Activated CD8-positive, alpha-beta memory T cell treated with anti-CD3 and anti-CD28 coated beads, Interleukin-2, amount 50 U/mL, for 24 hours (primary cell): Measurements from ENCODE around the gene TNIP2.
A peak's percentile ranks its signal among the peaks of the same experiment; 100 is the strongest.

Experiments
- DNase-seq: peaks from one replicate; pipeline ENCODE4 v3.0.0-alpha.2; 2020; ENCODE audit errors: extremely low read depth

Gene TNIP2, protein sequence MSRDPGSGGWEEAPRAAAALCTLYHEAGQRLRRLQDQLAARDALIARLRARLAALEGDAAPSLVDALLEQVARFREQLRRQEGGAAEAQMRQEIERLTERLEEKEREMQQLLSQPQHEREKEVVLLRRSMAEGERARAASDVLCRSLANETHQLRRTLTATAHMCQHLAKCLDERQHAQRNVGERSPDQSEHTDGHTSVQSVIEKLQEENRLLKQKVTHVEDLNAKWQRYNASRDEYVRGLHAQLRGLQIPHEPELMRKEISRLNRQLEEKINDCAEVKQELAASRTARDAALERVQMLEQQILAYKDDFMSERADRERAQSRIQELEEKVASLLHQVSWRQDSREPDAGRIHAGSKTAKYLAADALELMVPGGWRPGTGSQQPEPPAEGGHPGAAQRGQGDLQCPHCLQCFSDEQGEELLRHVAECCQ

DNA sequence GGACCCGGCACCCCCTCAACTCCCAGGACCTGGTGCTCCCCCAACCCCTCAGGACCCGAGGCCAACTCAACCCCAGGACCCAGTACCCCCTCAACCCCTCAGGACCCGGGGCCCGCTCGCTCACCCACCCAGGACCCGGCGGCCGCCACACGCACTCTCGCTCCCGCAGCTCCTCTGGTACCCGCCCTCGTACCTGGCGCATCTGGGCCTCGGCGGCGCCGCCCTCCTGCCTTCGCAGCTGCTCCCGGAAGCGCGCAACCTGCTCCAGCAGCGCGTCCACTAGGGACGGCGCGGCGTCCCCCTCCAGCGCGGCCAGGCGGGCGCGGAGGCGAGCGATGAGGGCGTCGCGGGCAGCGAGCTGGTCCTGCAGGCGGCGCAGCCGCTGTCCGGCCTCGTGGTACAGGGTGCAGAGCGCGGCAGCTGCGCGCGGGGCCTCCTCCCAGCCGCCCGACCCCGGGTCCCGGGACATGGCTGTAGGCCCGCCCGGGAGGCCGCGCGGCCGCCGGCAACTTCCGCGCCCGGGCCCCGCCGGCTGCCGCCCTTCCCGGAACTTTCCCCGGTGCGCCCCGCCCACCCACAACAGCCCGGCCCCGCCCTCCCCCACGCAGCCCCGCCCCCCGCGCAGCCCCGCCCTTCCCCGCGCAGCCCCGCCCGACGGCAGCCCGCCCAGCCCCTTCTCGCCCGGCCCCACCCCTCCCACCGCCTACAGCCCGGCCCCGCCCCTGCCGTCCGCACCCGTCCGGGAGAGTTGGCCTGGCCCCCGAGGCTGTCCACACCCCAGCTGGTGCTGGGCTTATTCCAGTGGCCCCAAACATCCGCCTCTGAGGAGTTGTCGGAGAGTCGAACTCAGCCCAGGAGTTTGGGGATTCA, at the start of gene TNIP2:
Gene TNIP2 (minus strand): TSS at position 516 of the 870 bp plus-strand sequence. CDS start 47 bp downstream, at position 469.
- peak; percentile 40 for DNase-seq

DNA sequence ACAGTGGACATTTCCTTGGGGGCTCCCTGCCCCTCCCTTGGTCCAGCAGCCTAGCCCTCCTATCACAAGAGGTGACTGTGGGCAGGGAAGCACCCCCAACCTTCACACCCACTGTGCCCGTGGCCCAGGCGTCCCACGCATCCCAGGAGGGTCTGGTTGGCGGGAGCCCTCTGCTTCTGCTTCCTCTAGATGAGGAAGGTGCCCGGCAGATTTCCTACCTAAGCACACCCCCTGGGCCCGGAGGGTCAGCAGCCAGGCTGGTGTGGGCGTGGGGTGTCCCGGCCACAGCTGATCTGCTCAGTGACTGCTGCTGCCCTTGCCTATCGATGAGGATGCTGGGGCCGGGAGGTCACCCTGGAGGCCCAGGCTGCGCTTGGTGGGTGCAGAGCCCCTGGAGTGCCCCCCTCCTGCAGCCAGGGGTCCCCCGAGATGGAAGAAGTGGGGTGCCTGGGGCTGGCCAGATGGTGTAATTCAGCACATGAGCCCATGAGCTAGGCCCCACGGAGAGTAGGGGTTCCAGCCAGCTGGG, 48.9 kb upstream of the TNIP2 start:
- DNase-seq: no peak

DNA sequence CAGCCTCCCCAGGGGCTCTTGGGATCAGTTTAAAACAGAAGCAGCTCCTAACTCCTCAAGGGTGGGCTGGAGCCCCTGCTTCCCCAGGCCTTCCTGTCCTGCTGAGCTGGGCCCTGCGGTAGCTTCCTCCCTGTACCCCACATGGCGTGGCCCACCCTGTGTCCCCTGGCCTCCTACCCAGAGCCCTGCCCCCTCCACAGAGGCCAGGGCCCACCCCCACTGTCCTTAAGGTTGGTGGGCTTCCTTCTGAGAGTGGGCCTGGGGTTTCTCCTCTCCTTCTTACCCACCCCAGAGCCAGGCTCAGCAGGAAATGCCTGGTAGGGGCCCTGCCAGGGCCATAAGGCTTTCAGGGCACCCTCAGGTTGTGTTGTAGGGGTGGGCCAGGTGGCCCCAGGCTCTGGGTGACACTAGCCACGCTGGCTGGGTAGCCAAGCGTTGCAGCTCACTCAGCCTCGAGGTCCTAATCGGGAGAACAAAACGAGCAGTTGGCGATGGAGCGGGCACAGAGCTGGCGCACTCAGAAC, 48.4 kb upstream of the TNIP2 start:
- no peak for DNase-seq

DNA sequence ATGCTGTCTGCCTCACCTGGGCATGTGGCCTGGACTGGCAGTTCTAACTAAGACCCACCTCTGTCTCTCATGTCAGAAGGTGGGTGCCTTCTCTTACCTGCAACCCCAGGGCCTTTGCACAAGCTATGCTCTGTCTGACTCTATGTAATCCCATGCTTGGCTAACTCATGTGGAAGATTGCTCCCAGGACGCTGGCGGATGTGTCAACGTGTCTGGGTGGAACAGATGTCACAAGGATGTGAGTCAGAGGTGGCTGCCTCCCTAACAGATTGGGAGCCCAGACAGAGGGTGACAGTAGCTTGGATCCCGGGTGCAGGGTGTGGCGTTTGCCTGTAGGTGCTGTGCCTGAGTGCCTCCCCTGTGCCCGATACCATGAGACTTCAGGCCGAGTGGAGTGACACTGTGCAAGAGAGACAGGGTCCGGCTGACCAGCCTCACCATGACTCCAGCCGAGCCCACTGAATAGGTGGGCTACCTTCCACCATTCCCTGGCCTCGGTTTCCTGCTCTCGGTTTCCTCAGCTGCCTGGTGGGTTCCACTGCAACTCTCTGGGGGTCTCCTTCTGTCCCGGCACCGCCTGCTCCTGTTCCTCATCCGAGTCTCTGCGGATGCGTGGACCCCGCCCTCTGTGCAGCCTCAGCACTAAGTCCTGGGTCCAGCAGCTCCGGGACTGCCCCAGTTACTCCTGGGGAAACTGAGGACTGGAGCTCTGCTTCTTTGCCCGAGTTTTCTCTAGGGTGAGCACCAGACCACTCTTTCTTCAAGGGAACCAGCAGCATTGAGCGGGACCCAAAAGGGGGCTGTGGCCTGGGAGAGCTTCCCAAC, 47.7 kb upstream of the TNIP2 start:
- DNase-seq: no peak

DNA sequence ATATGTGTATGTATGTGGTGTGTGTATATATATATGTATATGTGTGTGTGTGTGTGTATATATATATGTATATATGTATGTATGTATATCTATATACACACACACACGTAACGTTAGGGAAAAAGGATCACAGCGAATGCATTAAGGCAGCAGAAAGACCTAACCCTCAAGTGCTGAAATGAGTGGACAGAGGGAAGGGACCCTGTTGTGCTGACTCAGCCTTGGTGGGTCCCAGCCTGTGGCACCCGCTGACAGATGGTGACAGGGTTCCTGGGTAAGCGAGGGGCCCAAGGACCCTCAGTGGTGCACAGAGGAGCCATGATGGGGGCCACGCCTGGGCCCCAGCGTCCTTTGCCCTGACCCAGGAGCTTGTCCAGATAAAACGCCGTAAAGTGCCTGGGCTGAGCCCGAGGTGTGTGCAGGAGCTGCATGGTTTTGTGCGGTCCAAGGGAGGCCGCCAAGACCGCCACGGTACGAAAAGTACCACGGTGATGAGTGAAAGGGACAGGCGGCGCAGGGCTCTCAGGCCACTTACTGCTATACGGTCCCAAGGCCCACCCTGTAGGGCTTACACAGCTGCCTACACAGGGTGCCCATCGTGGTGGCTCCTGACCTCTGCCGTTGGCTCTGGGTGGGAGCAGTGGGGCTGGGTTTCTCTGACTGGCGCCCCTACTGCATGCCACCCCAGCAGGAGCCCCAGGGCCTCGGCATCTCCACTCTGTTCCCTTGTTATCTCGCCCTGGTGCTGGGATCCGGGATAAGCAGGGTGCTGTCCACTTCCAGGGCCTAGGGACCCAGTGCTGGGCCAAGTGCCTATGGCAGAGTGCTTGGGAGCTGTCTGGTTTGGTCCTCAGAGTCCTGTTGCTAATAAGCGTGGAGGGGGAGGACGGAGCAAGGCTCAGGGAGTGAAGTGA, 46.7 kb upstream of the TNIP2 start:
- DNase-seq: no peak

DNA sequence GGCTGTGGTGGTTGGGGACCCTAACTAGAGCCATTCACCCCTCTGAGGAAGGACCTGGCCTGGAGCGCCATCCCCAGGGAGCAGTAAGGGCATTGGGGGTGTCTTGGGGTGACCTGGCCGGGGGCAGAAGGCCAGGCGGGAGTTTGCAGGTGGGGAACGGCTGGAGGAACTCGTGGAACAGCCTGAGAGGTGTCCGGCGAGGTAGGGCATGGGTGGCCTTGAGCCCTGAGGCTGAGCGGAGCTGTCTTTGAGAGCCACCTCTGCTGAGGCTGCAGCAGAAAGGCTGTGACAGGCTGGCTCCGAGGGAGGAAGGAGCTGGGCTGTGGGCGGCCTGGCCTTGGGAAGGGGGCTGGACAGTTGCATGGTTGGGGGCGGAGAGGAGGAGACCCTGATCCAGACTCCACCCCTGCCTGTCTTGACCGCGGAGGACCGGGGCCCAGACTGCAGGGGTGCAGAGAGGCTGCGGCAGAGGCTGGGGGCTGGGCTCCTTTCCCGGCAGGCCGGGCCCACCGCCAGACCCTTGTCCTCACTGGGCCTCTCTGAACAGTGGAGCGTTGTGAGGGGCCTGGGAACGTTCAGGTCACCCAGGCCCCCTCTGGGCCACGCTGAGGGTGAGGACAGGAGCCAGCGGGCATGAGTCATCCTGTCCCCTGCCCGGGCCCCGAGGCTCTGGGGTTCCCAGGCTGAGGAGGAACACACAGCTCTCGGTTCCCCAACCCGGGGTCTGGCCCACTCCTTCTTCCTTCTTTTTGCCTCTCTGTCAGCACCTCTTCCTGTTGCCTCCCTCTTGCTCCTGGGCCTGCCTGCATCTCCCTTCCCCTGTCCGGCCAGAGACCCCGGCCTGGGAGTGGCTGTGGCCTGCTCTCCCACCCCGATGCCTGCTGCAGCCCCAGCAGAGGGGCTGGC, 44.8 kb upstream of the TNIP2 start:
- no peak for DNase-seq

DNA sequence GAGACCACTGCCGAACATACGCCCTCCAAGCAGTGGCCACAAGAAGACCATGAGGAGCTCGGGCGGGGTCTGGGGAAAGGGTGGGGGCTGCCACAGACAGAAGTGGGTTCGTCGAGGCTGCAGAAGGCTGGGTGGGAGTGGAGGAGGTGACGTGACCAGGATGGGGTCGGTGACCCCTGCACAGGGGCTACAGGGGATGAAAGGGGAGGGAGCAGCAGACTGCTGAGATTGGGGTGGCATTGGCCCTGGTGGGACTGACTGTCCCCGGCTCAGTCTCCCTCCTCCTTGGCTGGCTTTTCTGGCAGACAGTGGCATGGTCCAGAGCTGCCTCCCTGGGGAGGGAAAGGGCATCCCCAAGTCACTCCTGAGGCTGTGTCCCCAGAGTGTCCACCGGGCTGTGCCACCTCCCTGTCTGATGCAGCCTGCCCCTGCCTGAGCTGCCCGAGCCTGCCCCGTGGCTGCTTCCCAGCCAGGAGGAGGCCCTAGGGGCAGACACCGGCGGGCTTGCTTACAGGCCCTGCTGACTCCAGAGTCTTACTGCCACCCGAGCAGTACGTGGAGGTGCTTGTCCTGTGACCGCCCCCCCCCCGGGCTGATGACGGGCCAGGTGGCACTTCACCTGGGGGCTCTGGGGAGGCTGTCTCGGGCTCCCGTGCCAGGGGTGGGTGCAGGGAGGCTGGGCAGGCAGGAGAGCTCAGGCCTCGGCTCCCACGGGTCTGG, 44.0 kb upstream of the TNIP2 start:
- no peak for DNase-seq

DNA sequence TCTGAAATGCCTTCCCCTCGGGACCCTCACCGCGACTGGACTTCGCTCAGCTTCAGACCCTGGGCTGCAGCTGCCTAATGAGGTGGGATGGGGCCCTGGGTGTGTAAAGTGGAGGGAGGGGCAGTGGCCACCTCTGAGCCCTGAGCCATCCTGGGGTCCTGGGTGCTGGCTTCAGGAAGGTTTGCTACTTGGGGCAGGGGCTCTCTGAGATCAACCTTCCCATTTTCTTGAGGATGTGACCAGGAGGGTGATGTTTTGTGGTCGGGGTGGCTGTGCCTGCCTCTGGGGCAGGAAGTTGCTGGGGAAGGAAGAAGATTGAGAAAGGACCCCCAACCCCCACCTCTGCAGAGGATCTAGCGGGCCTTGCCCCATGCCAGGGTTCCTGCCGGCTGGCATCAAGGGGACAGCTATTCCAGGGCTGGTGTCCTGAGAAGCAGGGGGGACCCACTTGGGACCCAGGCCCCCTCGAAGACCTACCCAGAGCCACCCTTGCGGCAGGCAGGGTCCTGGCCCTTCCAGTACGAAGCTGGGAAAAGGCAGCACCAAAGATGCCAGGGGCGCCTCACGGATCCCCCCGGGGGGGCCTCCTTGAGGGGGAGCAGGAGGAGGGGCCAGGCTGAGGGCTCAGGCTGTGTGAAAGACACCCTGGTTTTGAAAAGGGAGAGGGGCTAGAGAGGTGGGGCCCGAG, 43.2 kb upstream of the TNIP2 start:
- no peak for DNase-seq

DNA sequence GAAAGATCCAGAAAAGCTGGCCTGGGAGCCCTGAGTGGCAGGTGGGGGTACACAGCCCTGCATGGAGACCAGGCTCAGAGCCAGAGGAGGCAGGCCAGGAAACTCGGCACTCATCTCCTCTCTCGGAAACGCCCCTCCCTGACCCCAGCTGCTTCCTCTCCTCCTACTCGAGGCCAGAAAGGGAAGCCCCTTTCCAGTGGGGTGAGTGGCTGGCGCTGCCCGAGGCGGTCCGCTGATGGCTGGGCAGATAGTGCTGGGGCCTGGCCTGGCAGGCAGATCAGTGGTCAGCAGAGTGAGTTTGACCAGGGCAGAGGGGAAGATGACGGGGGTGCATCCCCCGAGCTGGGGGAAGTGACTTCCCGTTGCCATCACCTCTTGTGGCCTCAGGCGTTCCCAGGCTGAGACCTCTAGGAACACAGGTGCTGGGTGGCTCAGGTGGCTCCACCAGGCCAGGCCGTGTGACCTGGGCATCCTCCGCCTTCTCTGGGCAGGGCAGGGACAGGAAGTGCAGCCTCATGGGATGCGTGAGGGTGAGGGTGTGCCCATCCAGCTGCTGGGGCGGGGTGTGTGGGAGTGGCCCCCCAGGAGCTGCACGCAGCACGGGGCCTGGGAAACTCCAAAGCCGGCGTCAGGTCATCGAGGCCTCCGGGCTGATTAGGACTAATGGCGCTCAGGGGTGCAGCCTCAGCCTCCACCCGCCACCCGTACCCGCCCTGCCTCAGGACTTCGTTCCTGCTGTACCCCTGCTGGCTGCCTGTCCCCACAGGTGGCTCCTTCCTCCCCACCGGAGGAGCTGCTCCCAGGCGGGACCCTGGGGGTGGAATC, 42.5 kb upstream of the TNIP2 start:
- DNase-seq: no peak

DNA sequence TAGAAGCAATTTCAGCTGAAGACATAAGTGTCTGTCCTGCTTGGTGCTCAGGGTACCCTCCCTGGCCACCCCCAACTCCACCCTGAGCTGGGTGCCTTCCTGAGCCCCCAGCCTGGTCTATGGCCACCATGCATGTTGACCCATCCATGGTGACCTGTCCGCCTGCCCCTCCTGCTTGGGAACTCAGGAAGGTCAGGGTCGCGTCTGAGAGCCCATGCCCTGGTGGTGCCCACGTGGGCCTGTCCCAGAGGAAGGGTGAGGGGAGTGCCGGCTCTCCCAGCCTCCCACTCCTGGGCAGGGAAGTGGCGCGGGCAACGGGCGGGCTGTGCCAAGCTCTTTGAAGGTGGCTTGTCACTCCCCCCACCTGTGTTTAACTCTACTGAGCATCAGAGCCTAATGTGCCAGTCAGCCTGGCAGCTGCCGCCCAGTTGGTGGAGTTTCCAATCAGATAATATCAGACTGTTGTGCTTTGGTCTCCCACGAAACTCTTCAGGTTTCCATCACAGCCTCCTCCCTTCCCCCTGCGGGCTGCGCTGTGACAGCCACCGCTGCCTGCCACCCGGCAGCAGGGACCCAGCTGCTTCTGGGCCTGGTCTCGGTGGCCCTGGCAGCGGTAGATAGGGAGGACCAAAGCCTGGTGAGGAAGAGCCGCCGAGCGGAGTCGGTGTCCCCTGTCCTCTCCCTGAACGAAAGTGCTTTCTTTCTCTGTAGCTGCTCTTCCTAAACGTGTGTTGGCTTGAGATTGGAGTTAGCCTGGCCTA, 41.6 kb upstream of the TNIP2 start:
- no peak for DNase-seq

DNA sequence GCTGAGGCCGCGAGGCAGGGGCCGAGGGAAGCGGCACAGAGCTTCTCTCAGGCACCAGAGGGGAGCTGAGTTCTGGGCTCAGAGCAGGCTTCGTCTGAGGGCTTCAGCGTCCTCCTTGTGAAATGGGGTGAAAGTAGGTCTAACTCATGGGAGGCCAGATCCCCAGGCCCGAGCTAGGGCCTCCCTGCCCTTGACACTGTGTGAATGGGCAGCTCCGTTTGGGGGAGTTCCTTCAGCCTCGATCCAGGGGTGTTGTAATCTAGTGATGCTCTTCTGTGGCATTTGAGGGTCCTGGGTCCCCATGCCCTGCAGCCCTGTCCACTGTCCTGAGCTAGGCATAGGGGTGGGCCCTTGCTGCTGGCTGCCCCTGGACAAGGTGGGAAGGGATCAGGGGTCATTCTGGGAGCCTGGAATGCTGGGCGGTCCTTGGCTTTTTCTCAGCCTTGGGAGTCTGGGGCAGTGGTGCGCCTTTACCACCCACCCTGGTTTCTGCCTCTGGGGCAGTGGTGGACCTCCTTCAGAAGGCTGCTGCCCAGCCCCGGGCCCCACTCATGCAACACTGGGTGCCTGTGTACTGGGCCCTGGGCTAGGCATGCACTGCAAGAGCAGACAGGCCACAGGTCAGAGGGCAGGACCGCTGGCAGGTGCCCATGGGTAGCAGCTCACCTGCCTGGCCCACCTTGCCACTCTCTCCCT, 40.9 kb upstream of the TNIP2 start:
- DNase-seq: no peak

DNA sequence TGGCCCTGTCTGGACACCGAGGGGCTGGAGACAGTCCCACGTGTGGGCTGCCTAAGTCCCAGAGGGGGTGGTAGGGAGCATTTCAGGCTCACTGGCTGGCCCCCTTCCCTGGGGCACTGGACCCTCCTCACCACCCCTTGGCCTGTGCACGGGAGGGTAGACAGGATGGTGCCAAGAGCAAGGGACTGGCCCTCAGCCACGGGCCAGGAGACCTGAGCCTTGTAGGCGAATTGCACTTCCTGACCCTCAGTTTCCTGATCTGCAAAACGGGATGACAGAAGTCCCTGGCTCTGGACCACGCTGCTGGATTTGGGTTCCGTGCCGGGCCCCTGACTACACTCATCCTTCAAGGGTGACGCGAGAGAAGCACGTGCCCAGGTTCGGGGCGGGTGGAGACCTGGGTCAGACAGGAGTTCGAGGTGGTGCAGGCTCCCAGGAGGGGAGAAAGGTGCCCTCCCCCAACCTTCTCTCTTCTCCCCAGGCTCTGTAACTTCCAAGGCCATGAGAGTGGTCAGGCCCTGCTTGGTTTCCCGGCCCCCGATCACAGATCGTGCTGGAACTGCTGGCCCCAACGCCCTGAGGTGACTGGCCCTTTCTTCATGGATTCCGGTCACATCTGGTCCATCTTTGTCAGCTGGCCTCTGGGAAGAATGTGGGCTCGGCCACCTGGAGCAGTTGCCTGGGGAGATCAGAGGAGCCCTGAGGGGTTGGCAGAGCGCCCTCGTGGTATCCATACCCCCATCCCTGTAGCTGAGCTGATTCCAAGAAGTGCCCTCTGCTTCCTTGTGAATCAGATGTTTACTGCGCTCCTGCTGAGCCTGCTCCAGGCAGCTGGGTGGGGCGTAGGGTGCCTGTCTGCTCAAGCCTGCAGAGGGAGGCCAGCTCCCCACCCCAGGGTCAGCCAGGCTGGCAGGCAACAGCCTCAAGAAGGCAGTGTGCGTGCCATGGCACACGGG, 40.0 kb upstream of the TNIP2 start:
- no peak for DNase-seq

DNA sequence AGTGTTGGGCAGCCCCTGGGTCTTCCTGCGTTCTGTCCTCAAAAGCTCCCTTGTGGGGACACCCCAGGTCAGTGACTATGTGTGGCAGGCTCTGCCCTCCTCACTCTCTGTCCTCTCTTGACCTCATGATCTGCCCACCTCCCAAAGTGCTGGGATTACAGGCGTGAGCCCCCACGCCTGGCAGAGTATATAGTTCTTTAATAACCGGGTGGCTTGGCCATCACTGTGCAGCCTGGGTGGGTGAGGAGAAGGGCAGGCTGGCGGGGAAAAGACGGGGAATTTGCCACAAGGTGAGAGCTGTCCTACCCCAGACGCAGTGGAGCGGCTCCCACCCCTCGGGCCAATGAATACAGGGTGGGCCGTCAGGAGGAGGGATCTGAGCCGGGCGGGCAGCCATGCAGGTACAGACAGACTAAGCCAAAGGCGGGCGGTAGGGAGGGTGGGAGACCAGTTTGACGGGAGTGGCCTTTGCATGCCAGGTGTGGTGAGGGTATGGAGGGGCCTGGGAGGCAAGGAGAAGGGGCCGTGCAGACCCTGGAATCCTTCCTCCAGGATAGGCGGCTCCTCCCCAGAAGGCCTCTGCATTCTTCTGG, 39.3 kb upstream of the TNIP2 start:
- DNase-seq: no peak
